ENCODE measurements around the gene SPTBN4.

The SPTBN4 gene

DNA sequence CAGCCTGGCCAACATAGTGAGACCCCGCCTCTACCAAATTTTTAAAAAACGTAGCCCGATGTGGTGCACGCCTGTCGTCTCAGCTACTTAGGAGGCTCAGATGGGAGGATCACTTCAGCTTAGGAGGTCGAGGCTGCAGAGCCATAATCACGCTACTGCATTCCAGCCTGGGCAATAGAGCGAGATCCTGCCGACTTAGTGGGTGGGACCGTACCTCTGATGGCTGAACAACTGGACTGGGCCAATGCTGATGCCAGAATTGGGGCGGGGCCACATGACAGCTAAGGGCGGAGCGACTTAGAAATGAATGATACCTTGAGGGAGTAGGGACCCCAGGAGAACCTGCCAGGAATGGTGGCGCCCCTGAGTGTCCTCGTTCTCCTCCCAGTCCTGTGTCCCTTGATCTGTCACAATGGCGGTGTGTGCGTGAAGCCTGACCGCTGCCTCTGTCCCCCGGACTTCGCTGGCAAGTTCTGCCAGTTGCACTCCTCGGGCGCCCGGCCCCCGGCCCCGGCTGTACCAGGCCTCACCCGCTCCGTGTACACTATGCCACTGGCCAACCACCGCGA, 137.9 kb downstream of the SPTBN4 start:
- Mint-ChIP-seq H3K9me3 (ENCODE audit: low read depth) (no peaks in the 10 kb centered on the region), H3K4me1 (ENCODE audit: low read depth) (peaks cover 49% of the 10 kb centered on the region), H3K27me3 (peaks cover 4% of the 10 kb centered on the region), H3K36me3 (no peaks in the 10 kb centered on the region), H3K27ac (peak overlapping the region; percentile 86), H3K4me3 (peak overlapping the region; percentile 83)

DNA sequence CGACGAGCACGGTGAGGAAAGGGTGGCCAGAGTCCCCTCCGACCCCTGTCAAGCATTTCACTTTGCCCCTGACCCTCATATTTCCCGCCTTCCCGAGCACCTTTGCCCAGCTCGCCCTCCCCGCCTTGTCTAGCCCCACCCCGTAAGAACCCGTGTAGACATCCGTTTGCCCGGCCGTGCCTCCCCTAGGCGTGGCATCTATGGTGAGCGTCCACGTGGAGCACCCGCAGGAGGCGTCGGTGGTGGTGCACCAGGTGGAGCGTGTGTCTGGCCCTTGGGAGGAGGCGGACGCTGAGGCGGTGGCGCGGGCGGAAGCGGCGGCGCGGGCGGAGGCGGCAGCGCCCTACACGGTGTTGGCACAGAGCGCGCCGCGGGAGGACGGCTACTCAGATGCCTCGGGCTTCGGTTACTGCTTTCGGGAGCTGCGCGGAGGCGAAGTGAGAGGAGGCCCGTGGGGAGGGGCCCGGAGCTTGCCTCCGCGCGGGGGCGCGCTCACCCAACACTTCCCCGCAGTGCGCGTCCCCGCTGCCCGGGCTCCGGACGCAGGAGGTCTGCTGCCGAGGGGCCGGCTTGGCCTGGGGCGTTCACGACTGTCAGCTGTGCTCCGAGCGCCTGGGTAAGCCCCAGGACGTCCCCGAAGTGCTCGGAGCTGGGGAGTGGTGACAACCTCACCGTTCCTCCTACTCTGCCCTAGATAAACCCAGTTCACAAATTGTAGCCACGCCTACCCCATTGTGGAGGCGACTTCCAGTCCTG, 138.6 kb downstream of the SPTBN4 start:
- Mint-ChIP-seq H3K9me3 (ENCODE audit: low read depth) (no peaks in the 10 kb centered on the region), H3K36me3 (no peaks in the 10 kb centered on the region), H3K27ac (peak overlapping the region; percentile 86), H3K27me3 (peaks cover 4% of the 10 kb centered on the region), H3K4me1 (ENCODE audit: low read depth) (peaks cover 52% of the 10 kb centered on the region), H3K4me3 (peak overlapping the region; percentile 87)

DNA sequence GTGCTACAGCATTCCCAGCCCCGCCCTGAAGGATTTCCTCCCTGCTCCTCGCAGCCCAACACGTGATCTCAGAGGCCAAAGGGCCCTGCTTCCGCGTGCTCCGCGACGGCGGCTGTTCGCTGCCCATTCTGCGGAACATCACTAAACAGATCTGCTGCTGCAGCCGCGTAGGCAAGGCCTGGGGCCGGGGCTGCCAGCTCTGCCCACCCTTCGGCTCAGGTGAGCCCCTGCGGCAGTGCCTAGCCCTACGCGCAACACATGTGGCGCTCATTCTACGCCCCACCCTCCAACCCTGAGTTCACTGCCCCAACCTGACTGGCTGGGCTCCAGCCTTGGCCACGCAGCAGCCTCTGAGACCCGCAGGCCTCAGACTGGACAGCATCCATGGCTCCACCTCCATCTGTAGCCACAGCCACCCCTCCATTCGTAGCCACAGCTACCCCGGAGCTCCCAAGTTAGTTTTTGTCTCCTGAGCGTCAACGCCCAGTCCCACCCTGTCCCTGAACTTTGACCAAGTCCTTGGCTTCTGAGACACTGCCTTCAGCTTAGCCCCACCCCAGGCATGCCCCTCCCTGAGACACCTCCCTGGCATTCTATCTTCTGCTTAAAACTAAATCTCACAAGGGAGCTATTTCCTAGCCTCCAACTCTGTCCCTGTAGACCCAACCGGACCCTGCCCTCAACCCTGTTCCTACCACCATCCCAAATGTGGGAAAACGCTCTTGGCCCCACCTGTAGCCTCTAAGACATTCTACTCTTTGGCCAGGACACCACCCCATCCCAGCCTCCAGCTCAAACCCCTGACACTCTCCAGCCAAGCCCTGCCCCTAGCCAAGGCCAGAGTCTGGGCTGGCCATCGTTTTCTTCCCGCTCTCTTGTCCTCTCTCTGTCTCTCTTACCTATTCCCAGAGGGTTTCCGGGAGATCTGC, 140.8 kb downstream of the SPTBN4 start:
- H3K4me1 Mint-ChIP-seq (ENCODE audit: low read depth): peaks cover 55% of the 10 kb centered on the region
- peak overlapping the region; percentile 59 for H3K27ac Mint-ChIP-seq
- no peaks in the 10 kb centered on the region for H3K36me3 Mint-ChIP-seq
- peak overlapping the region; percentile 68 for H3K4me3 Mint-ChIP-seq
- H3K27me3 Mint-ChIP-seq: no peaks in the 10 kb centered on the region
- H3K9me3 Mint-ChIP-seq (ENCODE audit: low read depth): no peaks in the 10 kb centered on the region

DNA sequence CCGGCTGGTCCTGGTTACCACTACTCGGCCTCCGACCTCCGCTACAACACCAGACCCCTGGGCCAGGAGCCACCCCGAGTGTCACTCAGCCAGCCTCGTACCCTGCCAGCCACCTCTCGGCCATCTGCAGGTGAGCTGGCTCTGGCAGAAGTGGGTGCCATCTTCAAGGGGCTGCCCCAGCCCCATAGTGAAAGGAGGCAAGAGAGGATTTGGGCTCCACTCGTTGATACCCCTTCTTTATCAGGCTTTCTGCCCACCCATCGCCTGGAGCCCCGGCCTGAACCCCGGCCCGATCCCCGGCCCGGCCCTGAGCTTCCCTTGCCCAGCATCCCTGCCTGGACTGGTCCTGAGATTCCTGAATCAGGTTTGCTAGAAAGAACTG, 141.4 kb downstream of the SPTBN4 start:
- Mint-ChIP-seq H3K4me3 (peak overlapping the region; percentile 68), H3K4me1 (ENCODE audit: low read depth) (peaks cover 57% of the 10 kb centered on the region), H3K9me3 (ENCODE audit: low read depth) (no peaks in the 10 kb centered on the region), H3K36me3 (no peaks in the 10 kb centered on the region), H3K27me3 (no peaks in the 10 kb centered on the region), H3K27ac (no peak overlapping the region)

DNA sequence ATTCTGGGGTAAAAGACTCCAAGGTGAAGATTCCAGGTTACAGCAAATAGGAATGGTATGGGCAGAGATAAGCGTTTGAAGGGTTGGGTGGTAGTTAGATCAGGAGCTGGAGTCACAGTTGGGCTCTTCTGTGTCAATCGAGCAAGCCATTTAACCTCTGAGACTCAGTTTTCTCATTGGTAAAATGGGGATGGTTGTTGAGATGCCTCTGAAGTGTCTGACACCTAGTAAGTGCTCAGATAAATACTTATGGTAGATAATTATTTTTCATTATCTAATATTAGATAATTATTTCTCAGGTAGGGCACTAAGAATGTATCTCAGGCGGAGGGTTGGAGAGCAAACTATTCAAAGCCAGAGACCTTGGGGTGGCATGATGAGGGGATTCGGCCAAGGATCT, 142.2 kb downstream of the SPTBN4 start:
- Mint-ChIP-seq H3K36me3 (no peaks in the 10 kb centered on the region), H3K4me1 (ENCODE audit: low read depth) (peaks cover 58% of the 10 kb centered on the region), H3K27ac (peak overlapping the region; percentile 71), H3K9me3 (ENCODE audit: low read depth) (no peaks in the 10 kb centered on the region), H3K4me3 (peak overlapping the region; percentile 89), H3K27me3 (no peaks in the 10 kb centered on the region)

DNA sequence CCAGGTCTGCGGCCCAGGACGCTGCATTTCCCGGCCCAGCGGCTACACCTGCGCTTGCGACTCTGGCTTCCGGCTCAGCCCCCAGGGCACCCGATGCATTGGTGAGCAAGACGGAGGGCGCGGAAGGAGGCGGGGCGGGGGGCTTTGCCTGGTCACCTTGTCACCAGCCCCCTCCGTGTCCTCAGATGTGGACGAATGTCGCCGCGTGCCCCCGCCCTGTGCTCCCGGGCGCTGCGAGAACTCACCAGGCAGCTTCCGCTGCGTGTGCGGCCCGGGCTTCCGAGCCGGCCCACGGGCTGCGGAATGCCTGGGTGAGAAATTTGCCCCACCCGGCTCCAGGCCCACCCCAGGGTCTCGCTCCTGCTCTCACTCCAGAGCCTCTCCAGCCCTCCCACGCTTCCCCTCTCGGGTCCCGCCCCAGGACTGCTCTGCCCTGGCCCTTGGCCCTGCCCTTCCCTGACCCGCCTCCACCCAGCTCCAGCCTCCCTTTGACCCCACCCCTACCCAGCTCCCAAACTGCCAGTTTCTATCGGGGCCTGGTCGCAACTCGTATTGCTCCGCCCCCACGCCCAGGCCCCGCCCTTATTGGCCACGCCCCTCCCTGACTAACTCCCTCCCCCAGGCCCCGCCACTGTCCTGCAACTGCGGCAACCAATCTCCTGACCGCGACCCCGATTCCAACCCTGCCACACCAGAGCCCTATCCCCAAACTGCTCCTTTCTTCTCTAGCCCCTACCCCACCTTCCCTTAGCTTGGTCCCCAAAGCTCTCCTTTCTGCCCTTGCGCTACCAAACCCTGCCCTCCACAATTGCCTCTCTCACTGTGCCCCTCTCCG, 143.0 kb downstream of the SPTBN4 start:
- H3K4me3 Mint-ChIP-seq: peak overlapping the region; percentile 89
- H3K36me3 Mint-ChIP-seq: no peaks in the 10 kb centered on the region
- no peaks in the 10 kb centered on the region for H3K9me3 Mint-ChIP-seq (ENCODE audit: low read depth)
- no peaks in the 10 kb centered on the region for H3K27me3 Mint-ChIP-seq
- H3K27ac Mint-ChIP-seq: peak overlapping the region; percentile 96
- peaks cover 53% of the 10 kb centered on the region for H3K4me1 Mint-ChIP-seq (ENCODE audit: low read depth)

DNA sequence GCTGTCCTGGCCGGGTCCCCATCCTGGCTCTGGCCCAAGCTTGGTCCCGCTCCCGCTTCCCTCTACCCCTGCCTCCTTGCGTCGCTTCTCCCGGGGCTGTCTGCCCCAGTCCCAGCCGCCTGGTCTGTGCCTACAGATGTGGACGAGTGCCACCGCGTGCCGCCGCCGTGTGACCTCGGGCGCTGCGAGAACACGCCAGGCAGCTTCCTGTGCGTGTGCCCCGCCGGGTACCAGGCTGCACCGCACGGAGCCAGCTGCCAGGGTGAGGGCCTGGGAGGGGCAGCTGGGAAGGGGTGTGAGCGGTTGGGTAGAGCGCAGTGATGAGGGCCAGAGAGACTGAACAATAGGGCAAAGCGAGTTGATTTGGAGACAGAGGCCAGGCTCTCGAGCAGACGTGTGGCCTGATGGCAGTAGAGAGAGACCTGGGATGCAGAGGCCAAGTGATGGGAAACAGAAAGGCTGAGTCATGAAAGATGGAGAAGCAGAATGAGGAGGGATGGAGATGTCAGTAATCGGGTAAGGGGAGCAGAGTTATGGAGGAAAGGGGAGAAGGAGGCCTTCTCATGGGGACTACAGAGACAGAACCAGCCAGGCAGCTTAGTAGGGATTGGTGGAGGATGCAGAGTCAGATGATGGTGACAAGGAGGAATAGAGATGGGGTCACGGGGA, 143.7 kb downstream of the SPTBN4 start:
- no peaks in the 10 kb centered on the region for H3K27me3 Mint-ChIP-seq
- H3K9me3 Mint-ChIP-seq (ENCODE audit: low read depth): no peaks in the 10 kb centered on the region
- H3K27ac Mint-ChIP-seq: peak overlapping the region; percentile 96
- no peaks in the 10 kb centered on the region for H3K36me3 Mint-ChIP-seq
- H3K4me3 Mint-ChIP-seq: peak overlapping the region; percentile 89
- peaks cover 56% of the 10 kb centered on the region for H3K4me1 Mint-ChIP-seq (ENCODE audit: low read depth)

DNA sequence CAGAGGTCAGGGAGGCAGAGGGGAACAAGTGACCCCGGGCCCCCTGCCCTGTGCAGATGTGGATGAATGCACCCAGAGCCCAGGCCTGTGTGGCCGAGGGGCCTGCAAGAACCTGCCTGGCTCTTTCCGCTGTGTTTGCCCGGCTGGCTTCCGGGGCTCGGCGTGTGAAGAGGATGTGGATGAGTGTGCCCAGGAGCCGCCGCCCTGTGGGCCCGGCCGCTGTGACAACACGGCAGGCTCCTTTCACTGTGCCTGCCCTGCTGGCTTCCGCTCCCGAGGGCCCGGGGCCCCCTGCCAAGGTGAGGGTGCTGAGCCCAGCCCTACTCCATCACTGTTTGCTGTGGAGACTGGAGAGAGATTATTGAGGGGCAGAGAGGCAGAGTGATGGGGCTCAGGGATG, 144.3 kb downstream of the SPTBN4 start:
- peak overlapping the region; percentile 89 for H3K4me3 Mint-ChIP-seq
- no peaks in the 10 kb centered on the region for H3K9me3 Mint-ChIP-seq (ENCODE audit: low read depth)
- peak overlapping the region; percentile 96 for H3K27ac Mint-ChIP-seq
- H3K27me3 Mint-ChIP-seq: no peaks in the 10 kb centered on the region
- H3K4me1 Mint-ChIP-seq (ENCODE audit: low read depth): peaks cover 57% of the 10 kb centered on the region
- H3K36me3 Mint-ChIP-seq: peaks cover 4% of the 10 kb centered on the region

DNA sequence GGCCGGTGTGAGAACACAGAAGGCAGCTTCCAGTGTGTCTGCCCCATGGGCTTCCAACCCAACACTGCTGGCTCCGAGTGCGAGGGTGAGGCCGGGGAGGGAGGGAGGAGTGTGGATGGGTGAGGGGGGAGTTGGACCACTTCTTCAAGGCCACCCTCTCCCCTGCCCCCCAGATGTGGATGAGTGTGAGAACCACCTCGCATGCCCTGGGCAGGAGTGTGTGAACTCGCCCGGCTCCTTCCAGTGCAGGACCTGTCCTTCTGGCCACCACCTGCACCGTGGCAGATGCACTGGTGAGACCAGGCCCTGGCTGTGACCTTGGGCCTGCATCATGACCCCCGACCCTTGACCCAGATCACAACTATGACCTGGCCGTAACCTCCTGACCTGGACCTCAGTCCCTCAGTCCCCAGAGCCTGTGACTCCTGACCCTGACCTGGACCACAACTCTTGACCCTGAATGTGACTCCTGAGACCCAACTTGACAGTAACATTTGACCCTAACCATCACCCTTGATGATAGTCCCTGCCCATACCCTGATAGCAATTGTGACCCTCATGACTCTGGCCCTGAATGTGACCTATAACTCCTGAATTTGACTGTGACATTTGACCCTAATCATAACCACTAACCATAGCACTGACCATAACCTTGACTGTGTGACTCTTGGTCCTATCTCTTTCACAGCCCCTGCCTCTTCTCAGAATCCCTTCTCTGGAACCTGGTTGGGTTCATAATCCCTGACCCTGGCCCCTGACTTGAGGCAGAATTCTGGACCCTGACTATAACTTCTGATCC, 145.3 kb downstream of the SPTBN4 start:
- no peaks in the 10 kb centered on the region for H3K27me3 Mint-ChIP-seq
- peaks cover 4% of the 10 kb centered on the region for H3K36me3 Mint-ChIP-seq
- peak overlapping the region; percentile 98 for H3K4me3 Mint-ChIP-seq
- peak overlapping the region; percentile 2 for H3K27ac Mint-ChIP-seq
- H3K9me3 Mint-ChIP-seq (ENCODE audit: low read depth): no peaks in the 10 kb centered on the region
- peaks cover 60% of the 10 kb centered on the region for H3K4me1 Mint-ChIP-seq (ENCODE audit: low read depth)

DNA sequence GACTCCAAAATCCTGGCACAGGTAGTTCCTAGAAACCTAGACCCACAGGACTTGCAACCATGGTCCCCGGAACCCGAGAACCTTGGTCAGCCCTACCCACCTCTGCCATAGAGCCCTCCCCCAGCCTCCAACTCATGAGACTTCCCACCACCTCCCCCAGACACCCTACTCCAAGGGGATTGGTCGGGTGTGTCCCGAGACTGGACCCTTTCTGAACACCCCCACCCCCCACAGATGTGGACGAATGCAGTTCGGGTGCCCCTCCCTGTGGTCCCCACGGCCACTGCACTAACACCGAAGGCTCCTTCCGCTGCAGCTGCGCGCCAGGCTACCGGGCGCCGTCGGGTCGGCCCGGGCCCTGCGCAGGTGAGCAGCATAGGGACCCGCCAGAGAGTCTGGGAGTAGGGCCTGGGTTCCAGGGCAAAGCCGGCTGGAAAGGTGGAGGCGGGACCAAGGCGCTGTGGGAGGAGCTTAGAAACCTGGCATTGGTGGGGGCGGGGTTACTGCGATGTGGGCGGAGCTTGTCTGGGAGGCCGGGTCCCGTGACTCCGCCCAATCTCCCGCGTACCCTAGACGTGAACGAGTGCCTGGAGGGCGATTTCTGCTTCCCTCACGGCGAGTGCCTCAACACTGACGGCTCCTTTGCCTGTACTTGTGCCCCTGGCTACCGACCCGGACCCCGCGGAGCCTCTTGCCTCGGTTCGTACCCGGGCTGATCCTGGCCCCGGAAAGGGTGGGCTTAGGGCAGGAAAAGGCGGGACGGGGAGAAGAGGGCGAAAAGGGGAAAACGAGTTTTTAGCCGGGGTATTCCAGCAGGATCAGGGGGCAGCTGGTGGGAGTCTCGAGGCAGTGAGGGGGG, 146.3 kb downstream of the SPTBN4 start:
- Mint-ChIP-seq H3K4me1 (ENCODE audit: low read depth) (peaks cover 56% of the 10 kb centered on the region), H3K4me3 (peak overlapping the region; percentile 98), H3K36me3 (peaks cover 4% of the 10 kb centered on the region)

DNA sequence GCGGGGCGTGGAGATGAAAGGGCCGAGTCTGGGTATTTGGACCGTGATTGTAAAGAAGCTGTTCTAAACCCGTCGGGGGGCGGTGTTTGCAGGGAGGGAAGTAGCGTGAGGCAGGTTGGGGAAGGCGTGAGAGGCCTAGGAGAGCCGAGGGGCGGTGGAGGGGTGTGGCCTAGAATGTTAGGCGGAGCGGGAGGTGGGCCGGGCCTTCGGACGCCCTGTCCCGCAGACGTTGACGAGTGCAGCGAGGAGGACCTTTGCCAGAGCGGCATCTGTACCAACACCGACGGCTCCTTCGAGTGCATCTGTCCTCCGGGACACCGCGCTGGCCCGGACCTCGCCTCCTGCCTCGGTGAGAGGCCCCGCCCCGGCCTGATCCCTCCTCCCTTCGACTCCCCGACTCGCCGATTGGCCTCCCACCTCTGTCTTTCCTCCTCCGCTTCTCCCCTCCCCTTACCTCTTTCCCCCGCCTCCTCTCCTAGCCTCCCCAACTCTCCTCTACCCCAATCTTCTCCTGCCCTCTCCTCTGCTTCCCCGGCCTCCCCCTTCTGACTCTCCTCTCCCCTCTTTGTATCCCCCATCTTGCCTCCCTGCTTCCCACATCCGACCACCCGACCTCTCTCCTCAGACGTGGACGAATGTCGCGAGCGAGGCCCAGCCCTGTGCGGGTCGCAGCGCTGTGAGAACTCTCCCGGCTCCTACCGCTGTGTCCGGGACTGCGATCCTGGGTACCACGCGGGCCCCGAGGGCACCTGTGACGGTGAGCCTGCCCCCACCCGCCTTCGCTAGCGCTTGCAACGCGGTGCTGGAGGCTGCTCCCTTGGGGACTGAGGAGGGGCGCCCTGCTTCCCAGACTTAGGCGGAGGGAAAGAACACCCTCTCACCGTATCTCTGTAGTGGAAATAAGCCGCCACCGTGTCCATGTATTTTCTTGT, 147.2 kb downstream of the SPTBN4 start:
- peaks cover 4% of the 10 kb centered on the region for H3K36me3 Mint-ChIP-seq
- H3K4me1 Mint-ChIP-seq (ENCODE audit: low read depth): peaks cover 51% of the 10 kb centered on the region
- peak overlapping the region; percentile 98 for H3K4me3 Mint-ChIP-seq
- peak overlapping the region; percentile 98 for H3K27ac Mint-ChIP-seq
- no peaks in the 10 kb centered on the region for H3K9me3 Mint-ChIP-seq (ENCODE audit: low read depth)
- H3K27me3 Mint-ChIP-seq: no peaks in the 10 kb centered on the region

More for the DNA sequence above, 146.3 kb downstream of the SPTBN4 start:
- H3K27ac Mint-ChIP-seq: peak overlapping the region; percentile 98
- no peaks in the 10 kb centered on the region for H3K27me3 Mint-ChIP-seq
- H3K9me3 Mint-ChIP-seq (ENCODE audit: low read depth): no peaks in the 10 kb centered on the region

Data from activated naive CD8-positive, alpha-beta T cell (primary cell).